ENCODE data around the gene BCKDHA. TPM values are rescaled to one million over a fixed set of nuclear protein-coding genes. Genes with fewer than 3 reads are reported as not detected.

The BCKDHA gene
- total and polyA plus RNA-seq, 2 donors (not counting 3 experiments of a cell fraction or from before 2014, with no cell fraction given): 16.5 to 50.4 TPM

DNA sequence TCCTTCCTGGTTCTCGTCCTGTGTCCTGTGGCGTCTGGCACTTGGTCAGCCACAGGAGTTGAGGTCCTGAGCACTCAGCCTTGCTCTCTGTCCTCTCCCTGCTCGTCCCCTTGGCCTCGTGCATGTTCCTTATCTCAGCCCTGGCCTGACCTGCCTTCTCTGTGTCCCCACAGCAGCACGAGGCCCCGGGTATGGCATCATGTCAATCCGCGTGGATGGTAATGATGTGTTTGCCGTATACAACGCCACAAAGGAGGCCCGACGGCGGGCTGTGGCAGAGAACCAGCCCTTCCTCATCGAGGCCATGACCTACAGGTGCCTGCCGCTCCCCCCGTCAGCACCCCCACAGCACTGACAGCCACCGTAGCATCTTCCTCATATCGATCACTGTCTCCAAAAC is 24.8 kb downstream of the BCKDHA start:
- H3K27me3 ChIP-seq (ENCODE audit: control insufficient read depth in 2 of 2, insufficient read depth in 2 of 2, low read length in 2 of 2): no peaks in the 10 kb centered on the region
- H2AFZ ChIP-seq (ENCODE audit: low read depth, low read length): no peak overlapping the region
- H3K27ac ChIP-seq (ENCODE audit: insufficient read depth, low read depth, low read length): no peak overlapping the region
- DNase-seq (ENCODE audit: low read depth, low spot score) (no peak), FAIRE-seq (no peak)
- ChIA-PET CTCF (no interaction called here), POLR2A (no interaction called here)
- H3K4me1 ChIP-seq (ENCODE audit: control insufficient read depth, extremely low read depth, insufficient read depth, low read length): peaks cover 8% of the 10 kb centered on the region
- intact Hi-C loops (cut with micrococcal nuclease) (no loop called here), dilution Hi-C loops (cut with MboI; ENCODE audit: extremely low pct_ligation_motif_present, low sequenced_read_pairs) (no loop called here)
- H3K9ac ChIP-seq (replicated peaks; ENCODE audit: extremely low read depth, insufficient read depth, low read length): no peak overlapping the region
- H3K79me2 ChIP-seq (ENCODE audit: control insufficient read depth, insufficient read depth, low read length): peaks cover 5% of the 10 kb centered on the region
- H3K9me3 ChIP-seq (replicated peaks; ENCODE audit: control insufficient read depth, insufficient read depth, low read length): no peaks in the 10 kb centered on the region
- no peak overlapping the region for H3K4me3 ChIP-seq (replicated peaks in 1 of 3; ENCODE audit: insufficient read depth in 1 of 3, low read depth in 1 of 3, low read length in 3 of 3)
- no peaks in the 10 kb centered on the region for H3K9me1 ChIP-seq (replicated peaks; ENCODE audit: control insufficient read depth, extremely low read depth, insufficient read depth, low read length)
- no peaks in the 10 kb centered on the region for H4K20me1 ChIP-seq (replicated peaks; ENCODE audit: control insufficient read depth, extremely low read depth, insufficient read depth, low read length)
- H3K4me2 ChIP-seq (ENCODE audit: insufficient read depth, low read length): no peak overlapping the region
- no TSS peak for BruUV-seq (replicated peaks)
- TF ChIP-seq, protein P1, sequence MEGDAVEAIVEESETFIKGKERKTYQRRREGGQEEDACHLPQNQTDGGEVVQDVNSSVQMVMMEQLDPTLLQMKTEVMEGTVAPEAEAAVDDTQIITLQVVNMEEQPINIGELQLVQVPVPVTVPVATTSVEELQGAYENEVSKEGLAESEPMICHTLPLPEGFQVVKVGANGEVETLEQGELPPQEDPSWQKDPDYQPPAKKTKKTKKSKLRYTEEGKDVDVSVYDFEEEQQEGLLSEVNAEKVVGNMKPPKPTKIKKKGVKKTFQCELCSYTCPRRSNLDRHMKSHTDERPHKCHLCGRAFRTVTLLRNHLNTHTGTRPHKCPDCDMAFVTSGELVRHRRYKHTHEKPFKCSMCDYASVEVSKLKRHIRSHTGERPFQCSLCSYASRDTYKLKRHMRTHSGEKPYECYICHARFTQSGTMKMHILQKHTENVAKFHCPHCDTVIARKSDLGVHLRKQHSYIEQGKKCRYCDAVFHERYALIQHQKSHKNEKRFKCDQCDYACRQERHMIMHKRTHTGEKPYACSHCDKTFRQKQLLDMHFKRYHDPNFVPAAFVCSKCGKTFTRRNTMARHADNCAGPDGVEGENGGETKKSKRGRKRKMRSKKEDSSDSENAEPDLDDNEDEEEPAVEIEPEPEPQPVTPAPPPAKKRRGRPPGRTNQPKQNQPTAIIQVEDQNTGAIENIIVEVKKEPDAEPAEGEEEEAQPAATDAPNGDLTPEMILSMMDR (IDR thresholded peaks at IDR 0.05; ENCODE audit: extremely low read depth in 1 of 2, insufficient read depth in 1 of 2, low read depth in 1 of 2, low read length in 2 of 2): no peak
- TF ChIP-seq JUN (IDR thresholded peaks at IDR 0.05; ENCODE audit: borderline replicate concordance, insufficient read depth, insufficient read length, low read depth): no peak
- no peak for TF ChIP-seq MYC (IDR thresholded peaks at IDR 0.05; ENCODE audit: low read depth, low read length)
- no peak for TF ChIP-seq EZH2 (IDR thresholded peaks at IDR 0.05; ENCODE audit: borderline replicate concordance, low read depth, low read length, severe bottlenecking)
- TF ChIP-seq FOS (IDR thresholded peaks at IDR 0.05; ENCODE audit: borderline replicate concordance, insufficient read depth, low read length): no peak
- TF ChIP-seq MAX (IDR thresholded peaks at IDR 0.05; ENCODE audit: insufficient read depth, insufficient read length): no peak
- no peak for TF ChIP-seq POLR2AphosphoS5 (IDR thresholded peaks at IDR 0.05; ENCODE audit: insufficient read depth, low read depth, low read length)
- no peak for TF ChIP-seq GATA2 (IDR thresholded peaks at IDR 0.05; ENCODE audit: insufficient read depth, insufficient read length, low read depth, low read length)
- TF ChIP-seq POLR2A (IDR thresholded peaks at IDR 0.05; ENCODE audit: low read depth, low read length): no peak
- H3K36me3 ChIP-seq (ENCODE audit: control insufficient read depth in 2 of 2, extremely low read depth in 1 of 2, insufficient read depth in 2 of 2, low read length in 2 of 2): peaks cover 0 to 37% of the 10 kb centered on the region in 2 experiments

All from endothelial cell of umbilical vein (primary cell).